Right lung (tissue), 5 donors: ENCODE measurements around the gene CD4. TPM values are rescaled to one million over a fixed set of nuclear protein-coding genes. Genes with fewer than 3 reads are reported as not detected.

Source experiments
- DNase-seq, 2 donors: peaks; one replicate each; pipeline ENCODE4 v3.0.0-alpha.2; 2013
- polyA plus RNA-seq, 5 donors: library from polyadenylated mRNA; unstranded; fragments of 120-200 nt; gene quantifications; one replicate each; pipeline versions ENCODE4 v1.2.1 to v1.2.3, GENCODE V29; 2013; ENCODE audit warnings: inconsistent platforms in 1 of 5, low replicate concordance in 1 of 5; ENCODE audit not compliant: insufficient read length in 5 of 5, insufficient read depth in 1 of 5

CD4 gene
- polyA plus RNA-seq, 5 donors, result 73.5 to 108 (median 89.3) TPM

DNA sequence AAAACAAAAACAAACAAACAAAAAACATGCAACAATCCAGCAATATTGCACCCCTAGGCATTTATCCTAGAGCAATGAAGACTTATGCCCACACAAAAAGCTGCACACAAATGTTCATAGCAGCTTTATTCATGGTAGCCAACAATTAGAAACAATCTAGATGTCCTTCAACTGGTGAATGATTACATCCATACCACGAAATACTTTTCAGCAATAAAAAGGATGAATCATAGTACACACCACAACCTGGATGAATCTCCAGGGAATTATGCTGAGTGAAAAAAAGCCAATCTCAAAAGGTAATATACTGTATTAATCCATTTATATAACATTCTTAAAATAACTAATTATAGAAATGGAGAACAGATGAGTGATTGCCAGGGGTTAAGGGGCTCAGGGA, 17.8 kb downstream of the CD4 start:
- no peak for DNase-seq

DNA sequence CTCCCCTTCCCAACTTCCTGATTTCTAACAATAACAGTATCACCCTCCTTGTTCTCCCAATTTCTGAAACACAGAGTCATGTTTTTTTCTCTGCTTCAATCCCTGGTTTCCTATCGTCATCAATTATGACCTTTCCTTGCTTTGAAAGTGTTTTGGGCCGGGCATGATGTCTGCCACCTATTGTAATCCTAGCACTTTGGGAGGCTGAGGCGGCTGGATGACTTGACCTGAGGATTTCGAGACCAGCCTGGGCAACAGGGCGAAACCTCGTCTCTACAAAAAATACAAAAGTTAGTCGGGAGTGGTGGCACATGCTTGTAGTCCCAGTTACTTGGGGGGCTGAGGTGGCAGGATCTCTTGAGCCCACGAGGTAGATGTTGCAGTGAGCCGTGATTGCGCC, 19.7 kb downstream of the CD4 start:
- DNase-seq, result no peak

DNA sequence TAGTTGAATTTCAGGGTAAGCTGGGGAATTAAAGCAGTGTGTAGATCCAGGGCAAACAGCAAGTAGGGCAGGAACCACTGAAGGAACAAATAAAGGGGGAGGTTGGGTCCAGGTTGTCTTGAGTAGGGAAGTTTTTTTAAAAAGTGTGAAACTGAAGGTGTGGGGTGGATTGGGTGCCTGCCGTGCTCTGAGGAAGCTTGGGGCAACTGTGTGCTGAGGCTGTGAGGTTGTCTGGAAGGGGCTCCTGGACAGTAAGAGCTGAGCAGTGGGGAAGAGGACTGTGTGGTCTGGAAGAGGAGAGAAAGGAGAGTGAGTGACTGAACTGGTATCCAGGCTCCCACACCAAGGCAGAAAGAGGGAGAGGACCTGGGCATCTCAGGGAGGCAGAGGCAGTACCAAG, 21.4 kb downstream of the CD4 start:
- no peak for DNase-seq

DNA sequence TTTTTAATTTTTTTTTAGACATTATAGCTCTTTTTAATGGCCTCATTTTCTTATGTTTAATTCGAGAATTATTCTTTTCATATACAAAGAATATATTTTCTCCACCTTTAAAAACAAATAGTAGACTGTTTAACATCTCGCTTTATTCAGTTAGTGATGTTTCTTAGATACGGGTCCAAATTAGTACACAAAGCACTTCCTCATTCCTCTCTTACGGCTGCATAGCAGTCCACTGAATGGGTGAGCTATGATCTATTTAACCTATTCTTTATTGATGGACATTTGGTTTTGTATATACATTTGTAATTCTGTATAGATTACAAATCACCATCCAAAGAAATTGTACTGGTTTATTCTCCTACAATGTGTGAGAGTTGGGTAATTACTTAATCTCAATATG, 24.0 kb downstream of the CD4 start:
- DNase-seq, result no peak

DNA sequence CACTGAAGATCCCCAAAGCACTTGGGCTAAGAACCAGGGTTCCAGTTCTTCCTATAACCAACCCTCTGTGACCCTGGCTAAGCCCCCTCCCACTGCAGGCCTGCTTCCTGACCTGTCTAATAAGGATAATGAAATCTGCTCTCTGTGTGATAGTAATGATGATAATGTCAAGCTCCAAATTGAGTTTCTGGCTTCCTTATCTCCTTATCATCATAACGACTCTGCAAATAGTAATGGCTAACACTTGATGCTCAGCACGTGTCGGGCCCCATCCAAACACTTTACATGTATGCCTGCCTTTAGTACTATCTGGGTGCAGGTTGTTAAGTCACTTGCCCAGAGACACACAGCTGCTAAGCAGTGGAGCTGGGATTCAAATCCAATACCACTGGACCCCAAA, 27.3 kb downstream of the CD4 start:
- DNase-seq, result no peak

DNA sequence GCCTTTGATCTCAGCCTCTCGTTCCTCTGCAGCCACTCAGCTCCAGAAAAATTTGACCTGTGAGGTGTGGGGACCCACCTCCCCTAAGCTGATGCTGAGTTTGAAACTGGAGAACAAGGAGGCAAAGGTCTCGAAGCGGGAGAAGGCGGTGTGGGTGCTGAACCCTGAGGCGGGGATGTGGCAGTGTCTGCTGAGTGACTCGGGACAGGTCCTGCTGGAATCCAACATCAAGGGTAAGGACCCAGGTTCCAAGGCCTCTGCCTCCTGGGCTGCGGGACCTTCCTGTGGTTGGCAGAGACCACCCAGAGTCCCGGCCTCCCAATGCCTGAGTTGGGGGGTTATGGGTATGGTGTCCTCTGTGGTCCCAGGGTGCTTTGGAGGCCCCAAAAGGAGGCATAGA, 27.8 kb downstream of the CD4 start:
- DNase-seq, result no peak

DNA sequence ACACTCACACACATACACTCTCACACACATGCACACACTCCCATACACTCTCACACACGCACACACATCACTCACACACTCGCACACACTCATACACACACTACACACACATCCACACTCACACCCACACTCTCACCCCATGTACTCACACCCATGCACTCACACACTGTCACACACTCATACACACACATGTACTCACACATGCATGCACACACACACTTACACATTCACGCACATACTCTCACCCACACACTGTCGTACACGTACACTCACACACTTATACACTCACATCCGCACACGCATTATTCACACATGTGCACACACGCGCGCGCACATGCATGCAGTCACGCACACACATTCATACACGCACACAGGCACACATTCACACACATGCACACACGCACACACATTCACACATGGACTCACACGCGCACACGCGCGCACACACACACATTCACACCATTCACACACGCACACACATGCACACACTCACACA, 28.4 kb downstream of the CD4 start:
- no peak for DNase-seq

DNA sequence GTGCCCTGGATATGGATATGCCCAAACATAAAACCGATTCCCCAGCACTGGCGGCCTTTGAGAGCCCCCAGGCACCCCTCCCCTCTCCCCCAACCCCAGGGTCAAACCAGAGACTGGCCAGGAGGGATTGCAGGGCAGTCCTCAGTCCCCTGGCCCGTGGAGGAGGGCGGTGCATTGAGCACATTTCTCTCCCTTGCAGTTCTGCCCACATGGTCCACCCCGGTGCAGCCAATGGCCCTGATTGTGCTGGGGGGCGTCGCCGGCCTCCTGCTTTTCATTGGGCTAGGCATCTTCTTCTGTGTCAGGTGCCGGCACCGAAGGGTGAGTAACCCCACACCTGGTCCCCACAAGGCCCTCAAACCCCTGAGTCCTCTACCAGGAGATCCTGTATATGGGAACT, 28.9 kb downstream of the CD4 start:
- DNase-seq, result no peak

DNA sequence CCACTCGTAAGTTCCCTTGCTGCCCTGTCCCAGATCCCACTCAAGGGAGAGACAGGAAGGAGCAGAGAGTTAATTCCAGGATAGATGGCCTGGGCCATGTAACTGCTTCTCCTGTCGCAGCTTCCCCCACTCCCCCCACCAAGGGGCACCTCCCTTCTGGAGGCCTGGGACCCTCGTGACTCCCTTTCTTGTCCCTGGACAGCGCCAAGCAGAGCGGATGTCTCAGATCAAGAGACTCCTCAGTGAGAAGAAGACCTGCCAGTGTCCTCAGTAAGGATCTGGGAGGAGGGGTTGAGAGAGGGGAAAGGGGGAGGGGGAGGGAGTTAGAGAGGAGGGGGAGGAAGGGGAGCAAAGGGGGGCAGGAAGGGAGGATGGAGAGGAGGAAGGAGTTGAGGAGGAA, 29.3 kb downstream of the CD4 start:
- no peak for DNase-seq

DNA sequence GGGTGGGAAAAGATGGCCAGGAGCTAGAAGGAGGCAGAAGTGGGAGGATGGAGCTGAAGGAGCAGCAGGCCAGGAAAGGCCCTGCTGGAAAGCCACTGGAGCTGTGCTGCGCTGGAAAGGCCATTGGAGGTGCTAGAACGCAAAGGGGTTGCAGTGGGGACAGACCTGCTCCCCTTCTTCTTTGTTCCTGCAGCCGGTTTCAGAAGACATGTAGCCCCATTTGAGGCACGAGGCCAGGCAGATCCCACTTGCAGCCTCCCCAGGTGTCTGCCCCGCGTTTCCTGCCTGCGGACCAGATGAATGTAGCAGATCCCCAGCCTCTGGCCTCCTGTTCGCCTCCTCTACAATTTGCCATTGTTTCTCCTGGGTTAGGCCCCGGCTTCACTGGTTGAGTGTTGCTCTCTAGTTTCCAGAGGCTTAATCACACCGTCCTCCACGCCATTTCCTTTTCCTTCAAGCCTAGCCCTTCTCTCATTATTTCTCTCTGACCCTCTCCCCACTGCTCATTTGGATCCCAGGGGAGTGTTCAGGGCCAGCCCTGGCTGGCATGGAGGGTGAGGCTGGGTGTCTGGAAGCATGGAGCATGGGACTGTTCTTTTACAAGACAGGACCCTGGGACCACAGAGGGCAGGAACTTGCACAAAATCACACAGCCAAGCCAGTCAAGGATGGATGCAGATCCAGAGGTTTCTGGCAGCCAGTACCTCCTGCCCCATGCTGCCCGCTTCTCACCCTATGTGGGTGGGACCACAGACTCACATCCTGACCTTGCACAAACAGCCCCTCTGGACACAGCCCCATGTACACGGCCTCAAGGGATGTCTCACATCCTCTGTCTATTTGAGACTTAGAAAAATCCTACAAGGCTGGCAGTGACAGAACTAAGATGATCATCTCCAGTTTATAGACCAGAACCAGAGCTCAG, 30.0 kb downstream of the CD4 start:
- no peak for DNase-seq

DNA sequence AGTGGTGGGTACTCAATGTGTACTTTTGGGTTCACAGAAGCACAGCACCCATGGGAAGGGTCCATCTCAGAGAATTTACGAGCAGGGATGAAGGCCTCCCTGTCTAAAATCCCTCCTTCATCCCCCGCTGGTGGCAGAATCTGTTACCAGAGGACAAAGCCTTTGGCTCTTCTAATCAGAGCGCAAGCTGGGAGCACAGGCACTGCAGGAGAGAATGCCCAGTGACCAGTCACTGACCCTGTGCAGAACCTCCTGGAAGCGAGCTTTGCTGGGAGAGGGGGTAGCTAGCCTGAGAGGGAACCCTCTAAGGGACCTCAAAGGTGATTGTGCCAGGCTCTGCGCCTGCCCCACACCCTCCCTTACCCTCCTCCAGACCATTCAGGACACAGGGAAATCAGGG, 30.8 kb downstream of the CD4 start:
- DNase-seq, result no peak

DNA sequence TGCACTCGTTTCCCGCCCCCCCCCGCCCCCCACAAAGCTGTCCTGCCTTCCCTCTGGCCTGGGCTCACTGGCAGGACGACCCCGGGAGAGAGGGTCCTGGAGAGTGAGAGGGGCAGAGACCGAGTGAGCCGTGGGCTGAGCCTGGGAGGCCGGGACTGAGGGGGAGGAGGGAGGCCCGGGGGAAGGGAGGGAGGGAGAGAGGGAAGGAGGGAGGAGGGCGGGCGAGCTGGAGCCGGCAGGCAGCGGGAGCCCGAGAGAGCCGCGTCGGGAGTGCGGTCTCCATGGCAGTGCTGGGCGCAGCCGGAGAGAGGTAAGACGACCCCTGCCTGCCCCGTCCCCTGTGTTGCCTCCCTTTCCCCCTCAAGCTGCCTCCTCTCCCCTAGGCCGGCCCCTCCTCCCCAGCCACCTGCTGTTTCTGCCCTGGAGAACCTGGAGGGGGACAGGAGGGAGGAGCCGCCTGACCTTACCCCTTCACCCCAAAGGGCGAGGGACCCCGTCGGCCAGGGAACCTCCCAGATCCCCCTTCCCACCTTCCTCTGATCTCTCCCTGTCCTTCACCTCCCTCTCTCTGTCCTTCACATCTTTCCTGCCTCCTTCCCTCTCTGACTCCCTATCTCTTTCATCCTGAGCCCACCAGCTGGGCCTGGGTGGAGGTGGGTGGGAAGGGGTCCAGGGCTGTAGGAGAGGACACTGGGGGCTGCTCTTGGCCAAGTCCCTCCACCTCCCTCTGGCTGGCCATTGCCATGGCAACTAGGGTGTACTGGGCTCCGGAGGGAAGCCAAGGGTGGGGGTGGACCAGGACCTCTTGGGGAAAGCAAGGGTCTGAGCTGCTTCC, 32.5 kb downstream of the CD4 start, which contains the start of gene GPR162:
GPR162 (plus strand) TSS at position 231 of the 835 bp plus-strand sequence. CDS start 2,078 bp downstream, outside the sequence.
- DNase-seq, result peak; percentile 67 to 81

DNA sequence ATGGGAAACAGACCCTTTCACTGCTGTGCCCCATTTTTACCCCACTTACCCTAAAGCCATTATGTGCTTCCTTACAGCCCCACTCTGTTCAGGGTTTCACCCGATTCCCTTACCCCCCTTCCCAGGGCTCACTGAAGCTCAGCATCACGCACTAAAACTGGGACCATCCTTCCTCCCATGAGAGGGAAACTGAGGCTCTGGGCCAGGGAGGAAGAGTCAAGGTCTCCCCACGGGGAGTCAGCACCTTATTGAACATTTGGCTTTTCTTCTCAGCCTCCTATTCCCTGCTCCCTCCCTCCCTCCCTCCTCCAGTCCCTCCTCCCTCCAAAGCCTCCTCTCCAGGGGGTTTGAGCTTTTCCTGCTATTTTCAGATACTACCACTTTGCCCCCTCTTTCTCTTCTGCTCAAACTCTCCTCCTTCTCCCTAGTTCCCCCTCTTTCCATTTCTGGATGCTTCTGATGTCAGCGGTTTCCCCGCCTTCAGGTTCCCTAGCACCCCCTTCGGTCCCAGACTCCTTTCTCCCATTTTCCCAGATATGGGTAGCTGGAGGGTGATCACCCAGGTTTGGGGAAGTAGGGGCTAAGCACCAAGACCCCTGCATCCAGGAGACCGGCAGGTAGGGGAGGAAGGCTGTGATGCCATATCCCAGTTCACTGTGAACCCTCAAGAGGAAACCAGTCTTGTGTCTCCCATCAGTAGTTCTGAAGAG, 33.3 kb downstream of the CD4 start:
- no peak for DNase-seq

DNA sequence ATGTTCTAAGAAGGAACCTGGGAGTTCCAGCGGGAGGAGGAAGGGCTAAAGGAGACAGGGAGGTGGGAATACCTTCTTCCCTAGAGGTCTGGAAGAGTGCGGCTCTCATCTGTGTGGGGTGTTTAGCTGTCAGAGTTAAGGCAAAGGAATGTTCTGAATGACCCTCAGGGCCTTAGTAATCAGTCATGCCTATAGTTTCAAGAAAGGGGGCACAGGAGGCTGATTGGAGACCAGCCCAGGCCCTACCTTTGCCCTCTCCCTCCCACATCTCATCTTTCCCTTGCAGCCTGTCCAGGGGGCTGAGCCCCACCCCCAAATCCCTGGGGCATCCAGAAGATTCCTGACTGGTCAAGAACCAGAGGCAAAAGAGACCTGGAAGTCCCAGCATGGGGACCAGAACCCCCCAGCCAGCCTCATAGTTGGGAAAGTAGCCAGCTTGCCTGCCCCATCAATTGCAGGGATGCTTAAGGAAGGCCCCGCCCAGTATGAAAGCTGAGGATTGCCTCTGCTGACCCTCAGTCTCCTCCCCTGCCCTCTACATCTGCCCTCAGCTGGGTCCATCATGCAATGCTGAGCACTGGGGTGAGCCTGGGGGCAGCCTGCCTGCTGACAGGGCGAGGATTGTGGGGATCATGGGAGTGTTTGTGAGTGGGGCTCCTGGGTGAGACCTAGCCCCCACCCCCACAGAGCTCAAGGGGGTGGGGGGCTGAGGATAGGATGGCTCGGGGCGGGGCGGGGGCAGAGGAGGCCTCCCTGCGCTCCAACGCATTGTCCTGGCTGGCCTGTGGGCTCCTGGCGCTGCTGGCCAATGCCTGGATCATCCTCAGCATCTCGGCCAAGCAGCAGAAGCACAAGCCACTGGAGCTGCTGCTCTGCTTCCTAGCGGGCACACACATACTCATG, 34.1 kb downstream of the CD4 start:
- no peak for DNase-seq

DNA sequence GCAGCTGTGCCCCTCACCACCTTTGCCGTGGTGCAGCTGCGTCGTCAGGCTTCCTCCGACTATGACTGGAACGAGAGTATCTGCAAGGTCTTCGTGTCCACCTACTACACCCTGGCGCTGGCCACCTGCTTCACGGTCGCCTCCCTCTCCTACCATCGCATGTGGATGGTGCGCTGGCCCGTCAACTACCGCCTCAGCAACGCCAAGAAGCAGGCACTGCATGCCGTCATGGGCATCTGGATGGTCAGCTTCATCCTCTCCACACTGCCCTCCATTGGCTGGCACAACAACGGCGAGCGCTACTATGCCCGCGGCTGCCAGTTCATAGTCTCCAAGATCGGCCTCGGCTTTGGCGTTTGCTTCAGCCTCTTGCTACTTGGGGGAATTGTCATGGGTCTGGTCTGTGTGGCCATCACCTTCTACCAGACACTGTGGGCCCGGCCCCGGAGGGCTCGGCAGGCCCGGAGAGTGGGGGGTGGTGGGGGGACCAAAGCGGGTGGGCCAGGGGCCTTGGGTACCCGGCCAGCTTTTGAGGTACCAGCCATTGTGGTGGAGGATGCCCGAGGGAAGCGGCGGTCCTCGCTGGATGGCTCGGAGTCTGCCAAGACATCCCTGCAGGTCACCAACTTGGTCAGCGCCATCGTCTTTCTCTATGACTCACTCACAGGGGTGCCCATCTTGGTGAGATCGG, 34.9 kb downstream of the CD4 start:
- DNase-seq, result no peak

DNA sequence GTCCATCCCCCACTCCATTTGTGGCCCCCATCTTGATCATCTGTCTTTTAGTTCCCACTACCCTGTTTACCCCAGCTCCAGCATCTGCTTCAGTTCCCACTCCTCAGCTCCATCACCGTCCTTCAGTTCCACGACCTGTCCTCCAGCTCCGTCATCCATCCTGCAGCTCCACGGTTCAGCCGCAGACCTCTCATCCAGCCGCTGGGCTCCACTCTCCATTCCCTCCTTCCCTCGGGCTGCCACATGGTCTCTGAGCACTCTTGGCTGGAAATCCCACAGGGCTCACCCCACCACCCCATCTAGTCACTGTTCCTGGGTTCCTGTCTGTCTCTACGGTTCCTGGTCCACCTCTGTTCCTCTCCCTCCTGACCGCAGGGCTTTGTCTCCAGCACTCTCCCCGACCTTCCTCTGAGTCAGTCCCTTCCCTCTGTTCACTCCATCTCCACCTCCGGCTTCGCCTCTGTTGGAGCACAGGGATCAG, 35.6 kb downstream of the CD4 start:
- no peak for DNase-seq

DNA sequence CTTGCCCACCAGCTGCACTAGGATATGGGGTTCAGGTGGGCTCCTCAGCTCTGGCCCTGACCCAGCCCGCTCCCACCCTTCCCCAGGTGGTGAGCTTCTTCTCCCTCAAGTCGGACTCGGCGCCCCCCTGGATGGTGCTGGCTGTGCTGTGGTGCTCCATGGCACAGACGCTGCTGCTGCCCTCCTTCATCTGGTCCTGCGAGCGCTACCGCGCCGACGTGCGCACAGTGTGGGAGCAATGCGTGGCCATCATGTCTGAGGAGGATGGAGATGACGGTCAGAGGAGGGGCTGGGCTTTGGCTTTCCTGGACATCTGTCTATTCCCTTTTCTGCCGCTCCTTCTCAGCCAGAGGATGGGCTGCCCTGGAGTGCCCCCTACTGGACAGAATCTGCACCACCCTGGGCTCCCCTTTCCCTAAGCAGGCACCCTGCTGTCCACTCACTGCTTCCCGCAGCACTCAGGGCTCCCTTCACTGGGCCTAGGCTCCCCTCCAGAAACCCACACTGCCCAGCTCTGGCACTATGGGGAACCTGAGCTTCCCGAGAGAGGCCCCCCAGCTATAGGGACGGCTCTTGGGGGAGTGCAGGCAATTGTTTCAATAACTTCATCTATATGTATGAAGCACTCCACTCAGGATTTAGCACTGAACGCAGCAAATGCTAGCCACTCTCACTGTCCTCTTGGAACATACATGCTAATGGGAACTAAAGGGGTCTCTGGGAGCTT, 36.2 kb downstream of the CD4 start:
- DNase-seq, result peak; percentile 77 to 86

DNA sequence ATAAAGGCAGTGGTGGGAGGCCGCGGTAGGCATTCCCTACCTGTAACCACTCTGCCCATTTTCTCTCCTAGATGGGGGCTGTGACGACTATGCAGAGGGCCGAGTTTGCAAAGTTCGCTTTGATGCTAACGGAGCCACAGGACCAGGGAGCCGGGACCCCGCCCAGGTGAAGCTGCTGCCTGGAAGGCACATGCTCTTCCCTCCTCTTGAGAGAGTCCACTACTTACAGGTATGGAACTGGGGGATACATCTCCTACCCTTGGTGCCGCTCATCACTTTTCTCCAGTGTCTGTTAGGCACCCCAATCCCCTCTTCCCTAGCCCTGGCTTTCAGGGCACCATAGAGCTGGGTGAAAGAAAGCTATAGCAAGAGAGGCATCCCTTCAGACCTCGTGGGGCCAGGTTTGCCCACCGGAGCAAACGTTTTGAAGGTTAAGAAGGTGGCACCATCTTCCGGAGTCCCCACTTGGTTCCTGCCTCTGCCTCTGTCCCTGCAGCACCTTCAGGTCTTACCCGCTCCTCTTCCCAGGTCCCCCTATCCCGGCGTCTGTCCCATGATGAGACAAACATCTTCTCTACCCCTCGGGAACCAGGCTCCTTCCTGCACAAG, 36.9 kb downstream of the CD4 start:
- no peak for DNase-seq
